ENCODE data around the gene PSMD7. TPM values are rescaled to one million over a fixed set of nuclear protein-coding genes. Genes with fewer than 3 reads are reported as not detected.

The PSMD7 gene
- total RNA-seq, 1 donor from 2014 or later = 127 TPM

GRCh38 chr16:74291577-74292208 is 4.9 kb upstream of the PSMD7 start:
- Mint-ChIP-seq H3K4me1 (peaks cover 5% of the 10 kb centered on the region), H3K27ac (no peak overlapping the region), H3K27me3 (ENCODE audit: insufficient read depth, low read depth) (no peaks in the 10 kb centered on the region), H3K9me3 (peaks cover 9% of the 10 kb centered on the region), H3K36me3 (peaks cover 2% of the 10 kb centered on the region), H3K4me3 (no peak overlapping the region)
- H3F3A ChIP-seq (ENCODE audit: low read depth) = no peaks in the 10 kb centered on the region
- H3K4me2 ChIP-seq = no peak overlapping the region
- H3K9ac ChIP-seq = no peak overlapping the region
- H3K36me3 ChIP-seq = no peaks in the 10 kb centered on the region
- no peak overlapping the region for H3K4me3 ChIP-seq
- no peaks in the 10 kb centered on the region for H4K20me1 ChIP-seq (ENCODE audit: low read depth)
- TF ChIP-seq EZH2 (IDR thresholded peaks at IDR 0.05) (no peak), EZH2phosphoT487 (IDR thresholded peaks at IDR 0.05) (no peak), CTCF (IDR thresholded peaks at IDR 0.05) (no peak)
- H2AFZ ChIP-seq (replicated peaks) = no peak overlapping the region
- no peaks in the 10 kb centered on the region for H3K9me3 ChIP-seq (ENCODE audit: low read depth)
- no peaks in the 10 kb centered on the region for H3K27me3 ChIP-seq
- peaks cover 2% of the 10 kb centered on the region for H3K79me2 ChIP-seq (ENCODE audit: low read depth)
- H3K27ac ChIP-seq = no peak overlapping the region
- H3K4me1 ChIP-seq = no peaks in the 10 kb centered on the region
- no peak for DNase-seq (ENCODE audit: low spot score)

- peaks cover 27% of the 10 kb centered on the region for H4K20me1 ChIP-seq (ENCODE audit: low read depth)
- Mint-ChIP-seq H3K4me1 (peaks cover 12% of the 10 kb centered on the region), H3K9me3 (peaks cover 9% of the 10 kb centered on the region), H3K36me3 (peaks cover 4% of the 10 kb centered on the region), H3K4me3 (peak overlapping the region; percentile 97), H3K27me3 (ENCODE audit: insufficient read depth, low read depth) (no peaks in the 10 kb centered on the region), H3K27ac (peak overlapping the region; percentile 18)
- H3K9me3 ChIP-seq (ENCODE audit: low read depth) = no peaks in the 10 kb centered on the region
- H3K79me2 ChIP-seq (ENCODE audit: low read depth) = peaks cover 44% of the 10 kb centered on the region
- H3K9ac ChIP-seq = no peak overlapping the region
- H3K4me1 ChIP-seq = peaks cover 11% of the 10 kb centered on the region
- peak overlapping the region; percentile 77 for H2AFZ ChIP-seq (replicated peaks)
- peak overlapping the region; percentile 87 for H3K4me3 ChIP-seq
- H3K36me3 ChIP-seq = peaks cover 10% of the 10 kb centered on the region
- peak overlapping the region; percentile 98 for H3K4me2 ChIP-seq
- no peak overlapping the region for H3K27ac ChIP-seq
- TF ChIP-seq EZH2phosphoT487 (IDR thresholded peaks at IDR 0.05) (no peak), CTCF (IDR thresholded peaks at IDR 0.05) (no peak), EZH2 (IDR thresholded peaks at IDR 0.05) (no peak)
- no peaks in the 10 kb centered on the region for H3K27me3 ChIP-seq
- no peak for DNase-seq (ENCODE audit: low spot score)
- peaks cover 4% of the 10 kb centered on the region for H3F3A ChIP-seq (ENCODE audit: low read depth)
Measured at GRCh38 chr16:74296104-74296431, 546 bp upstream of the PSMD7 start.

GRCh38 chr16:74297145-74297665 is 591 bp downstream of the PSMD7 start:
- Histone ChIP-seq H3K9ac (peak overlapping the region; percentile 80), H4K20me1 (ENCODE audit: low read depth) (peaks cover 27% of the 10 kb centered on the region), H3K4me2 (peak overlapping the region; percentile 98), H3K27me3 (no peaks in the 10 kb centered on the region), H3K4me1 (peaks cover 11% of the 10 kb centered on the region), H3K36me3 (peaks cover 20% of the 10 kb centered on the region), H3K27ac (peak overlapping the region; percentile 46), H3F3A (ENCODE audit: low read depth) (peaks cover 4% of the 10 kb centered on the region), H3K4me3 (peak overlapping the region; percentile 87), H2AFZ (replicated peaks) (peak overlapping the region; percentile 77), H3K79me2 (ENCODE audit: low read depth) (peaks cover 44% of the 10 kb centered on the region), H3K9me3 (ENCODE audit: low read depth) (no peaks in the 10 kb centered on the region)
- no peaks in the 10 kb centered on the region for H3K27me3 Mint-ChIP-seq (ENCODE audit: insufficient read depth, low read depth)
- peak; percentile 25 for DNase-seq (ENCODE audit: low spot score)
- H3K4me3 Mint-ChIP-seq = peak overlapping the region; percentile 97
- no peak overlapping the region for H3K27ac Mint-ChIP-seq
- H3K9me3 Mint-ChIP-seq = peaks cover 4% of the 10 kb centered on the region
- peaks cover 4% of the 10 kb centered on the region for H3K36me3 Mint-ChIP-seq
- no peak for TF ChIP-seq CTCF (IDR thresholded peaks at IDR 0.05)
- TF ChIP-seq EZH2phosphoT487 (IDR thresholded peaks at IDR 0.05) = no peak
- TF ChIP-seq EZH2 (IDR thresholded peaks at IDR 0.05) = no peak
- peaks cover 12% of the 10 kb centered on the region for H3K4me1 Mint-ChIP-seq
